Measurements from ENCODE around the gene FAM234B.

The FAM234B gene

GRCh38 chr12:13106666-13107065, 62.5 kb downstream of the FAM234B start:
- H3K27ac Mint-ChIP-seq = no peak overlapping the region
- no peaks in the 10 kb centered on the region for H3K9me3 Mint-ChIP-seq
- H3K4me1 Mint-ChIP-seq = peaks cover 13% of the 10 kb centered on the region
- CTCF ChIA-PET = no interaction called here
- H3K27me3 Mint-ChIP-seq = peaks cover 42% of the 10 kb centered on the region
- peaks cover 2% of the 10 kb centered on the region for H3K36me3 Mint-ChIP-seq
- no peak for DNase-seq
- H3K4me3 Mint-ChIP-seq = no peak overlapping the region

- Mint-ChIP-seq H3K4me1 (no peaks in the 10 kb centered on the region), H3K4me3 (no peak overlapping the region), H3K27me3 (peaks cover 60% of the 10 kb centered on the region), H3K36me3 (peaks cover 2% of the 10 kb centered on the region), H3K9me3 (no peaks in the 10 kb centered on the region), H3K27ac (no peak overlapping the region)
- CTCF ChIA-PET = no interaction called here
- DNase-seq = no peak
These were observed 68.8 kb downstream of the FAM234B start for GRCh38 chr12:13112968-13113367.

GRCh38 chr12:13114251-13115052, 70.3 kb downstream of the FAM234B start:
- CTCF ChIA-PET = interaction anchor here (0.6 to 1.3 kb wide), 2 partner anchors 23 to 138 kb away, joined by 3 to 4 read pairs; no protein-coding TSS in a partner anchor
- Mint-ChIP-seq H3K36me3 (no peaks in the 10 kb centered on the region), H3K27ac (no peak overlapping the region), H3K4me1 (no peaks in the 10 kb centered on the region), H3K27me3 (peaks cover 47% of the 10 kb centered on the region), H3K9me3 (no peaks in the 10 kb centered on the region), H3K4me3 (no peak overlapping the region)
- DNase-seq = no peak

GRCh38 chr12:13116259-13116658, 72.1 kb downstream of the FAM234B start:
- CTCF ChIA-PET = interaction anchor here (1.2 kb wide), 1 partner anchor 93 kb away, joined by 3 read pairs; no protein-coding TSS in a partner anchor
- no peak for DNase-seq
- H3K4me3 Mint-ChIP-seq = no peak overlapping the region
- H3K27me3 Mint-ChIP-seq = peaks cover 48% of the 10 kb centered on the region
- H3K36me3 Mint-ChIP-seq = no peaks in the 10 kb centered on the region
- H3K4me1 Mint-ChIP-seq = peaks cover 3% of the 10 kb centered on the region
- no peak overlapping the region for H3K27ac Mint-ChIP-seq
- no peaks in the 10 kb centered on the region for H3K9me3 Mint-ChIP-seq

GRCh38 chr12:13117029-13117428, 72.8 kb downstream of the FAM234B start:
- CTCF ChIA-PET = interaction anchor here (0.8 to 1.2 kb wide), 2 partner anchors 93 to 328 kb away, joined by 3 read pairs; no protein-coding TSS in a partner anchor
- no peaks in the 10 kb centered on the region for H3K9me3 Mint-ChIP-seq
- peaks cover 3% of the 10 kb centered on the region for H3K4me1 Mint-ChIP-seq
- H3K27me3 Mint-ChIP-seq = peaks cover 43% of the 10 kb centered on the region
- H3K4me3 Mint-ChIP-seq = no peak overlapping the region
- DNase-seq = no peak
- H3K27ac Mint-ChIP-seq = no peak overlapping the region
- no peaks in the 10 kb centered on the region for H3K36me3 Mint-ChIP-seq

GRCh38 chr12:13119826-13120225, 75.6 kb downstream of the FAM234B start:
- Mint-ChIP-seq H3K9me3 (no peaks in the 10 kb centered on the region), H3K4me1 (peaks cover 4% of the 10 kb centered on the region), H3K27ac (no peak overlapping the region), H3K27me3 (peaks cover 45% of the 10 kb centered on the region), H3K36me3 (peaks cover 1% of the 10 kb centered on the region), H3K4me3 (no peak overlapping the region)
- DNase-seq = no peak
- CTCF ChIA-PET = interaction anchor here (0.8 to 1.2 kb wide), 2 partner anchors 16 to 92 kb away, joined by 4 to 5 read pairs; no protein-coding TSS in a partner anchor

- Mint-ChIP-seq H3K9me3 (no peaks in the 10 kb centered on the region), H3K4me1 (peaks cover 4% of the 10 kb centered on the region), H3K4me3 (no peak overlapping the region), H3K27me3 (peaks cover 45% of the 10 kb centered on the region), H3K27ac (no peak overlapping the region), H3K36me3 (peaks cover 1% of the 10 kb centered on the region)
- DNase-seq = no peak
- CTCF ChIA-PET = interaction anchor here (0.8 to 1.2 kb wide), 2 partner anchors 16 to 91 kb away, joined by 4 to 5 read pairs; no protein-coding TSS in a partner anchor
These were observed 76.2 kb downstream of the FAM234B start for GRCh38 chr12:13120413-13120812.

- CTCF ChIA-PET = no interaction called here
- H3K4me1 Mint-ChIP-seq = peaks cover 4% of the 10 kb centered on the region
These were observed 77.4 kb downstream of the FAM234B start for GRCh38 chr12:13121568-13121967.

GRCh38 chr12:13124656-13125505, 80.7 kb downstream of the FAM234B start:
- no peaks in the 10 kb centered on the region for H3K9me3 Mint-ChIP-seq
- H3K4me1 Mint-ChIP-seq = peaks cover 4% of the 10 kb centered on the region
- H3K4me3 Mint-ChIP-seq = no peak overlapping the region
- DNase-seq = no peak
- peaks cover 1% of the 10 kb centered on the region for H3K36me3 Mint-ChIP-seq
- H3K27me3 Mint-ChIP-seq = peaks cover 23% of the 10 kb centered on the region
- H3K27ac Mint-ChIP-seq = peak overlapping the region; percentile 63
- CTCF ChIA-PET = no interaction called here

More at GRCh38 chr12:13121568-13121967, 77.4 kb downstream of the FAM234B start:
- Mint-ChIP-seq H3K27me3 (peaks cover 34% of the 10 kb centered on the region), H3K9me3 (no peaks in the 10 kb centered on the region), H3K4me3 (no peak overlapping the region), H3K27ac (no peak overlapping the region), H3K36me3 (peaks cover 1% of the 10 kb centered on the region)
- DNase-seq = no peak

GRCh38 chr12:13125996-13126395, 81.8 kb downstream of the FAM234B start:
- DNase-seq = no peak
- Mint-ChIP-seq H3K4me1 (peaks cover 7% of the 10 kb centered on the region), H3K9me3 (no peaks in the 10 kb centered on the region), H3K27me3 (peaks cover 25% of the 10 kb centered on the region), H3K27ac (no peak overlapping the region), H3K36me3 (peaks cover 1% of the 10 kb centered on the region), H3K4me3 (no peak overlapping the region)
- CTCF ChIA-PET = no interaction called here

GRCh38 chr12:13126494-13126893, 82.3 kb downstream of the FAM234B start:
- Mint-ChIP-seq H3K4me1 (peaks cover 7% of the 10 kb centered on the region), H3K9me3 (no peaks in the 10 kb centered on the region), H3K27me3 (peaks cover 23% of the 10 kb centered on the region), H3K4me3 (no peak overlapping the region), H3K36me3 (peaks cover 1% of the 10 kb centered on the region), H3K27ac (no peak overlapping the region)
- DNase-seq = no peak
- CTCF ChIA-PET = no interaction called here

- H3K4me1 Mint-ChIP-seq = peaks cover 12% of the 10 kb centered on the region
- no peak overlapping the region for H3K27ac Mint-ChIP-seq
- H3K27me3 Mint-ChIP-seq = peaks cover 23% of the 10 kb centered on the region
- H3K9me3 Mint-ChIP-seq = no peaks in the 10 kb centered on the region
- no peak for DNase-seq
- H3K4me3 Mint-ChIP-seq = no peak overlapping the region
- H3K36me3 Mint-ChIP-seq = peaks cover 1% of the 10 kb centered on the region
- CTCF ChIA-PET = no interaction called here
These were observed 83.3 kb downstream of the FAM234B start for GRCh38 chr12:13127444-13127843.

GRCh38 chr12:13128291-13128965, 84.2 kb downstream of the FAM234B start:
- Mint-ChIP-seq H3K27ac (no peak overlapping the region), H3K4me1 (peaks cover 12% of the 10 kb centered on the region), H3K27me3 (peaks cover 23% of the 10 kb centered on the region), H3K4me3 (no peak overlapping the region), H3K36me3 (peaks cover 1% of the 10 kb centered on the region), H3K9me3 (no peaks in the 10 kb centered on the region)
- no peak for DNase-seq
- CTCF ChIA-PET = no interaction called here

- H3K9me3 Mint-ChIP-seq = no peaks in the 10 kb centered on the region
- CTCF ChIA-PET = no interaction called here
- H3K36me3 Mint-ChIP-seq = no peaks in the 10 kb centered on the region
- H3K4me1 Mint-ChIP-seq = peaks cover 10% of the 10 kb centered on the region
- H3K27ac Mint-ChIP-seq = no peak overlapping the region
- H3K27me3 Mint-ChIP-seq = peaks cover 25% of the 10 kb centered on the region
- DNase-seq = no peak
- H3K4me3 Mint-ChIP-seq = no peak overlapping the region
These were observed 86.8 kb downstream of the FAM234B start for GRCh38 chr12:13130981-13131380.

Measured in activated naive CD4-positive, alpha-beta T cell treated with anti-CD3 and anti-CD28 coated beads, Interleukin-2, amount 10 ng/mL, durations not matched to agents 7 days and 5 days (primary cell).